Measurements from ENCODE around the gene IL4R.

Gene IL4R

DNA sequence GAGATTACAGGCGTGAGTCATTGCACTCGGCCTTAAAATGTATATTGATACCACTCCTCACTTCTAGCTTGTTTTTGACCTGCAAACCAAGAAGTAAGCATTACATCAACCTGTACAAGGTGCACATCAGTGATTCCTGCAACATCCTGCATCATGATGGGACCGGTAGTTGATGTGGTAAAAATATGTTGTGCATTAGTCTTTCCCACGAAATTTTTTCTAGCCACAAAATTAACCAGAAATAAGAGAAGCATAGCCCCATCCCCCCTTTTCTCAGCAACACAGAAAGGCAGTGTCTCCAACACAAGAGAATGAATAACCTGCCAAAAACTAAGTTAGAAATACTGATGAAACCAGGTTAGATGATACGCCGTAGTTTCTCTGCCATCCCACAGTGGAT, 24.1 kb upstream of the IL4R start:
- FAIRE-seq: no peak

GRCh38 chr16:27290562-27290961, 23.2 kb upstream of the IL4R start:
- no peak for FAIRE-seq

DNA sequence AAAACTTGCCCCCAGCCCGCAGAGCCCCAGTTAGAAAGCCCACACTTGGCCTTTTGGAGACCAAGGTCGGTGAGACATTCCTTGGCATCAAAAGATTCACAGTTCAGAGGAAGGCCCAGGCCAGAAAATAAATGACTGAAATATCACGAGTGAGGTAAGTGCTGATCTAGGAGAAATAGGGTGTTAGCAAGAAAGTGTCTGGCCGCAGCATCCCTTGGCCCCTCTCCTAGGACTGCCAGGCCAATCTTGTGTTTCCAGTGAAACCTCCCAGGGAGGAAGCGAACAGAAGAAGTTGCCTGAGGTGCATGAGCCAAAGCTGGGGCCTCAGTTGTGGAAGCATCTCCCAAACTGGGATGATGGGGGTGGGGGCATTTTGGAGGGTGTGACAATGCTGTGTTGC, 22.7 kb upstream of the IL4R start:
- no peak for FAIRE-seq

- FAIRE-seq: no peak
Measured at GRCh38 chr16:27291722-27292240, 22.0 kb upstream of the IL4R start.

GRCh38 chr16:27293343-27293742, 20.4 kb upstream of the IL4R start:
- no peak for FAIRE-seq

DNA sequence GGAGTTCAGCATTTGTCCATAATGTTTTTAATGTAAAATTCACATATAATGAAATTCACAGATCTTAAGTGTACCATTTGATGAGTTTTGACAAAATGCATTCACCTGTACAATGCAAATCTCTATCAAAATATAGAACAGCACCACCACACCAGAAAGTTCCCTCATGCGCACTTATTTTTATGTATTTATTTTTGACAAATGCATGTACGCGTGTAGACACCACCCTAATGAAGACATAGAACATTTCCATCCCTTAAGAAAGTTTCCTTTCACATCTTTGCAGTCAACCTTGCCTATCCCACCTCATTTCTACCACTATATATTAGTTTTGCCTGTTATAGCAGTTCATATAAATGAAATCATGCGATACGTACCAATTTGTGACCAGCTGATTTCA, 15.6 kb upstream of the IL4R start:
- no peak for FAIRE-seq

GRCh38 chr16:27301236-27301861, 12.4 kb upstream of the IL4R start:
- no peak for FAIRE-seq

DNA sequence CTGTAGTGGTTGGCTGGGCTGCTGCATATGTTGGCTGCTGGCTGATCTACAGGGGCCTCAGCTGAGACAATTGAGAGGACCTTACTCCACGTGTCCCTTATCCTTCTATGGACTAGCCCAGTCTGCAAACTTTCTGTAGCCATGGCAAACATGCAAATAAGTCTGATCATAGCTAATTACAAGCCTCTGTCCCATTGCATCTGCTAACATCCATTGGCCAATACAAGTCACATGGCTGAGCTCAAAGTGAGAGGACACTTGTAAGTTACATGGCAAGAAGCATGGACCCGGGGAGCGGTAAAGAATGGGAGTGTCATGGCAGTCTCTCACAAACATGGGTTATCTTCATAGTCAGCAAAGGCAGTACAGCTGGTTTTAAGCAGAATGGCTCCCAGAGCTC, 11.6 kb upstream of the IL4R start:
- no peak for FAIRE-seq

GRCh38 chr16:27303256-27304100, 10.3 kb upstream of the IL4R start:
- no peak for FAIRE-seq

- no peak for FAIRE-seq
Measured at GRCh38 chr16:27304102-27304501, 9.7 kb upstream of the IL4R start.

DNA sequence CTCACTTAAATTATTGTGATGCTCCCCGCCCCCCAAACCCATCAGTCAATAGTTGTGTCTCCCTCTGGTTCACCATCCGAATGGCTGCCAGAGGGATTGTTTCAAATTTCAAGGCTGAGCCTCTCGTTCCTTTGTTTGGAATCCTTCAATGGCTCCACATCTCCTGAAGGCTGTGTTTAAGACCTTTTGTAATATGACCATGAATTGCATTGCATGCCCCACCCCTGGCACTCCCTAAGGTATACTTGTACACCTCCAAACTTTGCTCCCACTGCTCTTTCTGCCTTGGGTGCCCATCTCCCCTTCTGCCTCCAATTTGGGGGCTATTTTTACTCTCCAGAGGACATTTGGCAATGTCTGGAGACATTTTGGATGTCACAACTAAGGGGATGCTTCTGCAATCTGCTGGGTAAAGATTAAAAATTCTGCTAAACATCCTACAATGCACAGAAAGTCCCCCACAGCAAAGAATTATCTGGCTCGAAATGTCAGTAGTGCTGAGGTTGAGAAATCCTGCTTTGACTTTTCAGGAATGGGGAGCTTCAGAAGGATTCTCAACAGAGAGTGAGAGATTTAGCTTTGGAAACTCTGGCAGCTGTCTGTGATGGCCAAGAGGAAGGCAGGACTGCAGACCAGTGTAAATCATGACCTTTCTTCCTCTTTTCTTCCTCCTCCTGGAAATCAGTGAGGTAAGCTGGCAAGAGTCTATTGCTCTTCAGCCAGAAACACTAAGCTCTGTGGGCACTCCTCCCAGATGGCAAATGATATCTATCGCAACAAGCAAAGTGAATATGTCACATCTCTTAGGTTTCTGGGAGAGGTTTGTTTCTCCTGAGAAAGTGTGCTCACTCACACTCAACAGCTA, 8.7 kb upstream of the IL4R start:
- no peak for FAIRE-seq

- no peak for FAIRE-seq
Measured at GRCh38 chr16:27305839-27306442, 7.8 kb upstream of the IL4R start.

DNA sequence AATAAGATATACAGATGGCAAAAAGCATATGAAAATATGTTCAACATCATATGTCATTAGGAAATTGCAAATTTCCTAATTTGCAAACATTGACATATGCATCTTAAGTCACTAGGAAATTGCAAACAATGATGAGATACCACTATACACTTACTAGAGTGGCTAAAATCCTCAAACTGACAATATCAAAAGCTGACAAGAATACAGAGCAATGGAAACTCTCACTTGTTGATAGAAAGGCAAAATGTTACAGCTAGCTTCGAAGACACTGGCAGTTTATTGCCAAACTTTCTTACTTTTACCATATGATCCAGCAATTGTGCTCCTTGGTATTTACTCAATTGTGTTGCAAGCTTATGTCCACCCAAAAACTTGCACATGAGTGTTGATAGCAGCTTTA, 5.0 kb upstream of the IL4R start:
- FAIRE-seq: no peak

DNA sequence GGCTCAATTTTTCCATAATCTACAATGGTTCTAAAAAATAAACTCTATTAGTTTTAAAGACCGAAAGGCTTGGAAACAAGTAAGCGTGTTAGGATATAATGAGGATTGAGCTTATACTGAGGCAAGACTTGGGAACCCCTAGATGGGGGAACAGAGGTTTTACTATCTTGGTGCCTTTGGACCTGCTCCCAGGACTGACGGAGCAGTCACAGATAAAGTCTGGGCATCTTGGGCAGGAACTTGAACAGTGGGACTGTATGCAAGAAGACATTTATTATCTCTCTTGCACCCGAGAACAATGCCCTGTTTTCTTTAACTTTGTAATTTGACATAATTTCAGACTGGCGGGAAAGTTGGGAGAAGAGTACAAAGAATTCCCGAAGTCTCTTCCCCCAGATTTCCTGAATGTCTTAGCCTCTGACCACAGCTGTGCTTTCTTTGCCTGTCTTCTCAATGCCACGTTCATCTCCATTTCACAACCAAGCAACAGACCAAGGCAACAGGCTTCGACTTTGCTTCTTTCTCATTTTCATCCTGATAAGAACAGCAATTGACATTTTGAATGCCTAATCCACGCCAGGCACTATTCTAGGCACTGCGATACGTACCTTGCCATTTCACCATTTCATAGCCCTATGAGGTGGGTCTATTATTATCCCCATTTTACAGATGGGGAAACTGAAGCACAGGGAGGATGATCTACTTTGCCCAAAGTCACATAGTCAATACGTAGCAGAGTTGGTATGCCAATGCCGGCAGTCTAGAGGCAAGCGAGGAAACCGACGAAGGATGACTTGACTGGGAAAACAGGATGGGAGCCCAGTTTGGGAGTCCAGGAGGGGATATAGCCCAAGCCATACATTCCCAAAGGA, 3.0 kb upstream of the IL4R start:
- no peak for FAIRE-seq

GRCh38 chr16:27311448-27311830, 2.3 kb upstream of the IL4R start:
- no peak for FAIRE-seq

DNA sequence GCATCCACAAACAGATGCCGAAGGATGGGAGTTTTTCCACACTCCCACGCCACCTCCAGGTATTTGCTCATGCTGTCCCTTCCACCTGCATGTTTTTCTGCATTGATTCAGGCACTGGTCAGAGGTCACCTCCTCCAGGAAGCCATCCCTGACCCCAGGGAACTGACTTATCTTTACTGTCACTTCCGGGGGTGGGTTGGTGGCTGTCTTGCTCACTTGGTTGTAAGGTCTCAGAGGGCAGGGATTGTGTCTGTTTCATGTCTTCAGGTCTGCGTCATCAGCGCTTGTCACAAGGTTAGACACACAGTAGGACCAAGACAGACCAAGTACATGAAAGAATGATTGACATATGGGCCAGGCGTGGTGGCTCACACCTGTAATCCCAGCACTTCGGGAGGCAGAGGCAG, 1.9 kb upstream of the IL4R start:
- no peak for FAIRE-seq

GRCh38 chr16:27312580-27313421, 973 bp upstream of the IL4R start:
- no peak for FAIRE-seq

- FAIRE-seq: no peak
Measured at GRCh38 chr16:27314161-27314723, 468 bp downstream of the IL4R start.

DNA sequence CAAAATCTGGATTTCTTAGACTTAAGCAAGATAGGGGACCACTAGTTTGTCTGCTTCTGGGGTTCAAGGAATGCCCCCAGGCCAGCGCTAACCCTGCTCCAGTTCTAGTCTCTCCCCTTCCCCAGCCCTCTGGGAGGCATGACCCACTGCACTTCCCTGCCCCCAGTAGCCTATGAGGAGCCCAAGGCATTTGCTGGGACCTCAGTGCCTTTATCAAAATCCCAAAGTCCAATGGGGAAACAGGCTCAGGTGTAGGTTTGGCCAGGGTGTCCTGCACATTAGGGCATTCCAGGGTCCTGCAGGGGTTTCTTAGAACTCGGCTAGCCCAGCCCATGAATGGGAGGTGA, 1.2 kb downstream of the IL4R start:
- FAIRE-seq: no peak

GRCh38 chr16:27315333-27316037, 1.7 kb downstream of the IL4R start:
- FAIRE-seq: no peak
